Endothelial cell of umbilical vein (primary cell): ENCODE data around the gene MITF. TPM values are rescaled to one million over a fixed set of nuclear protein-coding genes. Genes with fewer than 3 reads are reported as not detected.

Experiments
- BruUV-seq: library from RNA; stranded (reverse); fragments of 400-500 nt; replicated peaks from 2 replicates; lab custom pipeline; 2021; lab: Mats Ljungman, UMichigan
- CTCF ChIA-PET: fragments of 300-600, 350-600 bp; sonication (Branson Sonifier 250); formaldehyde crosslinking; loops from one replicate; lab custom pipeline; 2021; ENCODE audit warnings: antibody characterized with exemption, inconsistent platforms; lab: Charles Lee
- POLR2A ChIA-PET: fragments of 300-600, 350-600 bp; sonication (Branson Sonifier 250); formaldehyde crosslinking; loops from one replicate; lab custom pipeline; 2021; ENCODE audit warnings: antibody characterized with exemption, inconsistent platforms; lab: Charles Lee
- DNase-seq: peaks from one replicate; pipeline ENCODE4 v3.0.0-alpha.2; 2011; ENCODE audit warnings: low read depth, low spot score
- FAIRE-seq: peaks from 2 replicates; lab custom pipeline; 2011; peaks lifted over from hg19 to GRCh38; lab: Jason Lieb, UNC
- H2AFZ ChIP-seq: 2 replicates; pipeline ENCODE4 v1.6.0; 2012; ENCODE audit warnings: low read depth, low read length, control low read depth, inconsistent platforms
- H3K27ac ChIP-seq: 2 replicates; pipeline ENCODE4 v1.5.1; 2011; ENCODE audit warnings: low read depth, mild to moderate bottlenecking, control low read depth, low read length, moderate library complexity; ENCODE audit not compliant: insufficient read depth
- H3K27me3 ChIP-seq, 2 experiments: 2 replicates each; pipeline versions ENCODE4 v1.6.0 to v1.6.1; 2011; ENCODE audit warnings: low read length in 2 of 2, mixed read lengths in 1 of 2; ENCODE audit not compliant: control insufficient read depth in 2 of 2, insufficient read depth in 2 of 2
- H3K36me3 ChIP-seq, 2 experiments: 2 replicates in 1 of 2; 3 replicates in 1 of 2; pipeline ENCODE4 v1.5.1; 2011; ENCODE audit warnings: low read length in 2 of 2, mild to moderate bottlenecking in 1 of 2, moderate library complexity in 1 of 2; ENCODE audit not compliant: control insufficient read depth in 2 of 2, insufficient read depth in 2 of 2; ENCODE audit errors: extremely low read depth in 1 of 2
- H3K4me1 ChIP-seq: 3 replicates; pipeline ENCODE4 v1.5.1; 2011; ENCODE audit warnings: mild to moderate bottlenecking, low read length; ENCODE audit not compliant: control insufficient read depth, insufficient read depth; ENCODE audit errors: extremely low read depth
- H3K4me2 ChIP-seq: 2 replicates; pipeline ENCODE4 v1.6.1; 2011; ENCODE audit warnings: low read length, control low read depth, mixed read lengths; ENCODE audit not compliant: insufficient read depth
- H3K4me3 ChIP-seq, 3 experiments: fragments of 200-600 bp in 1 of 3; sonication (generic), shearing (Covaris generic) in 1 of 3; replicated peaks in 1 of 3; 2 replicates each; pipeline ENCODE4 v1.5.1; 2011 to 2016; ENCODE audit warnings: control low read depth in 3 of 3, low read length in 3 of 3, mild to moderate bottlenecking in 2 of 3, inconsistent platforms in 1 of 3, low read depth in 1 of 3, moderate library complexity in 1 of 3; ENCODE audit not compliant: insufficient read depth in 1 of 3
- H3K79me2 ChIP-seq: 2 replicates; pipeline ENCODE4 v1.6.0; 2012; ENCODE audit warnings: low read length, inconsistent platforms; ENCODE audit not compliant: control insufficient read depth, insufficient read depth
- H3K9ac ChIP-seq: replicated peaks from 2 replicates; pipeline ENCODE3; 2011; ENCODE audit warnings: low read length, control low read depth; ENCODE audit not compliant: insufficient read depth; ENCODE audit errors: extremely low read depth
- H3K9me1 ChIP-seq: replicated peaks from 3 replicates; pipeline ENCODE4 v1.6.0; 2011; ENCODE audit warnings: mild to moderate bottlenecking, low read length; ENCODE audit not compliant: control insufficient read depth, insufficient read depth; ENCODE audit errors: extremely low read depth
- H3K9me3 ChIP-seq: replicated peaks from 2 replicates; pipeline ENCODE4 v1.5.1; 2012; ENCODE audit warnings: low read length, inconsistent platforms; ENCODE audit not compliant: control insufficient read depth, insufficient read depth
- H4K20me1 ChIP-seq: replicated peaks from 2 replicates; pipeline ENCODE3; 2011; ENCODE audit warnings: mild to moderate bottlenecking, low read length; ENCODE audit not compliant: control insufficient read depth, insufficient read depth; ENCODE audit errors: extremely low read depth
- EZH2 ChIP-seq: IDR thresholded peaks from 2 replicates; pipeline ENCODE4 v1.6.1; 2012; ENCODE audit warnings: borderline replicate concordance, low read depth, mild to moderate bottlenecking, moderate library complexity, low read length, inconsistent platforms; ENCODE audit not compliant: severe bottlenecking
- FOS ChIP-seq: IDR thresholded peaks from 2 replicates; pipeline ENCODE4 v1.6.1; 2011; ENCODE audit warnings: mild to moderate bottlenecking, low read length, moderate library complexity, borderline replicate concordance; ENCODE audit not compliant: insufficient read depth
- GATA2 ChIP-seq: IDR thresholded peaks from 2 replicates; pipeline ENCODE4 v1.7.0; 2011; ENCODE audit warnings: low read depth, mild to moderate bottlenecking, moderate library complexity, mixed read lengths, low read length; ENCODE audit not compliant: insufficient read length, insufficient read depth
- JUN ChIP-seq: IDR thresholded peaks from 2 replicates; pipeline ENCODE4 v1.6.1; 2011; ENCODE audit warnings: borderline replicate concordance, low read depth; ENCODE audit not compliant: insufficient read length, insufficient read depth
- MAX ChIP-seq: IDR thresholded peaks from 2 replicates; pipeline ENCODE4 v1.6.1; 2011; ENCODE audit not compliant: insufficient read depth, insufficient read length
- MYC ChIP-seq: IDR thresholded peaks from one replicate; pipeline ENCODE4 v1.6.1; 2011; ENCODE audit warnings: mild to moderate bottlenecking, low read depth, low read length
- POLR2A ChIP-seq: IDR thresholded peaks from 2 replicates; pipeline ENCODE4 v1.6.1; 2012; ENCODE audit warnings: low read depth, mild to moderate bottlenecking, control low read depth, low read length
- POLR2AphosphoS5 ChIP-seq: IDR thresholded peaks from 2 replicates; pipeline ENCODE4 v1.6.1; 2012; ENCODE audit warnings: low read depth, mild to moderate bottlenecking, control low read depth, low read length, moderate library complexity; ENCODE audit not compliant: insufficient read depth
- dilution Hi-C: fragments of 300-500 bp; cut with MboI; formaldehyde crosslinking; loops from one replicate; pipeline ENCODE4 v1.15.0; 2019; ENCODE audit warnings: low sequenced_read_pairs; ENCODE audit not compliant: extremely low pct_ligation_motif_present
- intact Hi-C: fragments of 100-400 bp; cut with micrococcal nuclease; formaldehyde crosslinking; loops from one replicate; pipeline ENCODE4 v1.10.0; 2022
- polyA plus RNA-seq, 4 experiments: library from polyadenylated mRNA; depleted of rRNA in 3 of 4; stranded (reverse) in 3 of 4; unstranded in 1 of 4; fragments of >200 nt; gene quantifications; 2 replicates each; pipeline versions ENCODE4 v1.2.1 to v1.2.3, GENCODE V29; 2011 to 2012; ENCODE audit warnings: missing spikeins in 1 of 4
- total RNA-seq: library from RNA; stranded (reverse); gene quantifications from 2 replicates; pipeline ENCODE4 v1.2.3, GENCODE V29; 2021
- TF ChIP-seq, protein P1 (sequence below), 2 donors: IDR thresholded peaks; 1 replicate in 1 of 2; 2 replicates in 1 of 2; pipeline ENCODE4 v1.5.1; 2011; ENCODE audit warnings: low read length in 2 of 2, mild to moderate bottlenecking in 2 of 2, moderate library complexity in 2 of 2, control low read depth in 1 of 2, inconsistent platforms in 1 of 2, low read depth in 1 of 2; ENCODE audit not compliant: insufficient read depth in 1 of 2; ENCODE audit errors: extremely low read depth in 1 of 2

Gene MITF
- total and polyA plus RNA-seq, 2 donors (not counting 3 experiments of a cell fraction or from before 2014, with no cell fraction given): 1.6 to 2.5 TPM

DNA sequence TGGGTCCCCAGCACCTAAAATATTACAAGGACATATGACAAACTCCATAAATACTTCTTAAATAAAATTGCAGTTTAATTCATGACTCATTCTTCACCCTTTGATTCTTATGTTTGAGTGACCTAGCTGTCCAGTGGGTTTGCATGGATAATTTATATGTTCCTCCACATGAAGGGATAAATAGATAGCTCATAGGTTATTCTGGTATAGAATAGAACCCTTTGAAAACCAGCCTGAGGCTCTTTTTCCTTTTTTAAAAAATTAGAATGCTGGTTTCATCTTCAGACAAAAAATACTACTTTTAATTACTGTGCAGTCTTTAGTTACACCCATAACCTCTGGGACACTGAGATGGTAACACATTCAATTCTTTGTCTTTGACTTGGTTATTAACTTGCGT, 163.1 kb downstream of the MITF start:
- POLR2A ChIA-PET: no interaction called here
- no peak overlapping the region for H2AFZ ChIP-seq
- no peaks in the 10 kb centered on the region for H3K9me1 ChIP-seq
- no peak overlapping the region for H3K4me2 ChIP-seq
- TF ChIP-seq POLR2AphosphoS5: no peak
- TF ChIP-seq POLR2A: no peak
- TF ChIP-seq GATA2: no peak
- no peak for TF ChIP-seq FOS
- TF ChIP-seq EZH2: no peak
- TF ChIP-seq, protein P1, sequence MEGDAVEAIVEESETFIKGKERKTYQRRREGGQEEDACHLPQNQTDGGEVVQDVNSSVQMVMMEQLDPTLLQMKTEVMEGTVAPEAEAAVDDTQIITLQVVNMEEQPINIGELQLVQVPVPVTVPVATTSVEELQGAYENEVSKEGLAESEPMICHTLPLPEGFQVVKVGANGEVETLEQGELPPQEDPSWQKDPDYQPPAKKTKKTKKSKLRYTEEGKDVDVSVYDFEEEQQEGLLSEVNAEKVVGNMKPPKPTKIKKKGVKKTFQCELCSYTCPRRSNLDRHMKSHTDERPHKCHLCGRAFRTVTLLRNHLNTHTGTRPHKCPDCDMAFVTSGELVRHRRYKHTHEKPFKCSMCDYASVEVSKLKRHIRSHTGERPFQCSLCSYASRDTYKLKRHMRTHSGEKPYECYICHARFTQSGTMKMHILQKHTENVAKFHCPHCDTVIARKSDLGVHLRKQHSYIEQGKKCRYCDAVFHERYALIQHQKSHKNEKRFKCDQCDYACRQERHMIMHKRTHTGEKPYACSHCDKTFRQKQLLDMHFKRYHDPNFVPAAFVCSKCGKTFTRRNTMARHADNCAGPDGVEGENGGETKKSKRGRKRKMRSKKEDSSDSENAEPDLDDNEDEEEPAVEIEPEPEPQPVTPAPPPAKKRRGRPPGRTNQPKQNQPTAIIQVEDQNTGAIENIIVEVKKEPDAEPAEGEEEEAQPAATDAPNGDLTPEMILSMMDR (IDR thresholded peaks at IDR 0.05; ENCODE audit: extremely low read depth in 1 of 2, insufficient read depth in 1 of 2, low read depth in 1 of 2, low read length in 2 of 2): no peak
- TF ChIP-seq MYC: no peak
- TF ChIP-seq JUN: no peak
- no peak for TF ChIP-seq MAX
- H3K9ac ChIP-seq: no peak overlapping the region
- H3K79me2 ChIP-seq: no peaks in the 10 kb centered on the region
- no peaks in the 10 kb centered on the region for H3K9me3 ChIP-seq
- H4K20me1 ChIP-seq: no peaks in the 10 kb centered on the region
- DNase-seq: no peak
- H3K27ac ChIP-seq: no peak overlapping the region
- CTCF ChIA-PET: interaction anchor here (1.8 kb wide), 1 partner anchor 9 kb away, joined by 6 read pairs; no protein-coding TSS in a partner anchor
- intact Hi-C loops: no loop called here
- no peak overlapping the region for H3K4me3 ChIP-seq
- no peak for FAIRE-seq
- H3K36me3 ChIP-seq: no peaks in the 10 kb centered on the region
- no TSS peak for BruUV-seq
- no peaks in the 10 kb centered on the region for H3K4me1 ChIP-seq
- H3K27me3 ChIP-seq: no peaks in the 10 kb centered on the region
- dilution Hi-C loops: no loop called here
